Kidney (tissue), 14 donors: Measurements from ENCODE around the gene AMPD3. TPM values are rescaled to one million over a fixed set of nuclear protein-coding genes. Genes with fewer than 3 reads are reported as not detected.

Experiments
- DNase-seq, 5 donors: peaks; one replicate each; pipeline ENCODE4 v3.0.0-alpha.2; 2013 to 2020
- FAIRE-seq: peaks from 2 replicates; lab custom pipeline; 2012; peaks lifted over from hg19 to GRCh38; lab: Jason Lieb, UNC
- H3K27ac ChIP-seq, 2 donors: one replicate each; pipeline ENCODE4 v1.7.0; 2013; ENCODE audit warnings: low read depth in 2 of 2, low read length in 2 of 2, inconsistent platforms in 1 of 2
- H3K27me3 ChIP-seq: one replicate; pipeline ENCODE4 v1.7.1; 2013; ENCODE audit warnings: low read length, inconsistent platforms; ENCODE audit not compliant: control insufficient read depth, insufficient read depth
- H3K36me3 ChIP-seq, 3 donors: one replicate each; pipeline versions ENCODE4 v1.7.0 to v1.7.1; 2013; ENCODE audit warnings: low read length in 3 of 3, control low read depth in 1 of 3, inconsistent platforms in 1 of 3; ENCODE audit not compliant: insufficient read depth in 3 of 3, control insufficient read depth in 2 of 3
- H3K4me1 ChIP-seq, 3 donors: one replicate each; pipeline versions ENCODE4 v1.7.0 to v1.7.1; 2013; ENCODE audit warnings: low read length in 3 of 3, inconsistent platforms in 1 of 3, low read depth in 1 of 3; ENCODE audit not compliant: control insufficient read depth in 2 of 3, insufficient read depth in 2 of 3
- H3K4me3 ChIP-seq, 3 donors: one replicate each; pipeline versions ENCODE4 v1.7.0 to v1.8.1; 2013; ENCODE audit warnings: low read length in 3 of 3, control low read depth in 1 of 3, inconsistent platforms in 1 of 3
- H3K9ac ChIP-seq, 3 donors: one replicate each; pipeline versions ENCODE4 v1.7.0 to v1.7.1; 2013; ENCODE audit warnings: low read length in 3 of 3, control low read depth in 1 of 3, inconsistent platforms in 1 of 3
- H3K9me3 ChIP-seq, 3 donors: one replicate each; pipeline versions ENCODE4 v1.7.0 to v1.7.1; 2013; ENCODE audit warnings: low read length in 3 of 3, control low read depth in 1 of 3, inconsistent platforms in 1 of 3; ENCODE audit not compliant: control insufficient read depth in 2 of 3, insufficient read depth in 1 of 3
- intact Hi-C: fragments of 100-400 bp; cut with DNase I; formaldehyde crosslinking; loops from one replicate; pipeline ENCODE4 v1.11.1; 2022
- polyA plus RNA-seq: library from polyadenylated mRNA; stranded (reverse); fragments of 350-450 nt; fragmentation: Illumina TruSeq; extraction: RNeasy Lipid Tissue Mini Kit (QIAGEN cat#74804); gene quantifications from one replicate; pipeline ENCODE4 v1.2.3, GENCODE V29; 2014; ENCODE audit warnings: low read depth, low replicate concordance; ENCODE audit not compliant: insufficient read depth
- total RNA-seq: library from RNA; stranded (reverse); fragmentation: NEBNext Ultra II Directional; extraction: Animal tissue kit (Norgen Biotek cat#: 25700); gene quantifications from one replicate; pipeline ENCODE4 v1.2.1, GENCODE V29; 2021
- TF ChIP-seq, protein P1 (sequence below): IDR thresholded peaks from 3 replicates; pipeline ENCODE4 v1.5.1; 2012; ENCODE audit warnings: mild to moderate bottlenecking, moderate library complexity, borderline replicate concordance; ENCODE audit not compliant: insufficient read depth; ENCODE audit errors: extremely low read depth
- donor health status: control.
- donor health status: control.
- donor health status: control.
- donor health status: control.
- donor health status: control.
- donor health status: DM: yes; HTN: yes; CAD: no.
- donor health status: Normal renal cell carcinoma (clear cell type).

The AMPD3 gene
- total and polyA plus RNA-seq, 2 donors from 2014 or later: 8.4 to 16.5 TPM

DNA sequence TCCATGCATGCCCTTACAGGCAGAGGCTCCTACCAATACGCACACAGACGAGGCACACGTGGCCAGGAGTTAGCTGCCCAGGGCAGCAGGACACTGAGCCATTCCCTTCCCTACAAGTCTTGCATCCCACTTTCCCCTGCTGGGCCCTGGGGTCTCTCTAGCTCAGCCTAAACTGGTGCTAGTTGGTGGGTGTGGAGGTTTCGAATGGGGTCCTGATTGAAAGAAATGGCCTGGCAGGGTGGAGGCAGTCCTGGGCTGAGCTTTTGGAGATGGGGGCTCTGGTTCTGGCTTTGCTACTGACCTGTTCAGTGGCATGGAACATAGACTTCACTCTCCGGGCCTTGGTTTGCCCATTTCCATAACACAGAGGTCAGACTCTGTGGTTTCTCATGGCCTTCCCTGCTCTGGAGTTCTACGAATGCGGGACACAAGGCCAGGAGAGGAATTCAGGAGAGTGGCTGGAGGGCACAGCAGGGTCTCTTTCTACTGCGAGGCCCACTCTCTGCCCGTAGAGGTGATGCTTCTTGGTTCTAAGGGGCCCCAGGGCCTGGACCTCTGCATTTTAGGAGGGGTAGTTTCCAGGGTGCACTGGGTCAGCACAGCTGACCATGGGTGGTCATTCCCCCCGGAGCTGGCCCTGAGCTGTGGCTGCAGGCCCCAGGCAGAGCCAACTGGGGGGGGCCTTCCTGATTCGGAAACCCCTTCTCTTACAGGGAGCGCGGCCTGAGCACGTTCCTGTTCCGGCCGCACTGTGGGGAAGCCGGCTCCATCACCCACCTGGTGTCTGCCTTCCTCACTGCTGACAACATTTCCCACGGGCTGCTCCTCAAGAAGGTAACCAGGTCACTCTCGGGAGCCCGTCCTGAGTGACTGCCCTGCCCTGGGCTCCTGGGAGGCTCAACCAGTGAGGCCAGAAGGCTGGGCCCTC is 46.0 kb downstream of the AMPD3 start:
- peaks cover 0 to 2% (median 0%) of the 10 kb centered on the region in 3 donors for H3K4me1 ChIP-seq
- no peak overlapping the region for H3K9ac ChIP-seq
- peaks cover 0 to 11% (median 9%) of the 10 kb centered on the region in 3 donors for H3K36me3 ChIP-seq
- TF ChIP-seq, protein P1, sequence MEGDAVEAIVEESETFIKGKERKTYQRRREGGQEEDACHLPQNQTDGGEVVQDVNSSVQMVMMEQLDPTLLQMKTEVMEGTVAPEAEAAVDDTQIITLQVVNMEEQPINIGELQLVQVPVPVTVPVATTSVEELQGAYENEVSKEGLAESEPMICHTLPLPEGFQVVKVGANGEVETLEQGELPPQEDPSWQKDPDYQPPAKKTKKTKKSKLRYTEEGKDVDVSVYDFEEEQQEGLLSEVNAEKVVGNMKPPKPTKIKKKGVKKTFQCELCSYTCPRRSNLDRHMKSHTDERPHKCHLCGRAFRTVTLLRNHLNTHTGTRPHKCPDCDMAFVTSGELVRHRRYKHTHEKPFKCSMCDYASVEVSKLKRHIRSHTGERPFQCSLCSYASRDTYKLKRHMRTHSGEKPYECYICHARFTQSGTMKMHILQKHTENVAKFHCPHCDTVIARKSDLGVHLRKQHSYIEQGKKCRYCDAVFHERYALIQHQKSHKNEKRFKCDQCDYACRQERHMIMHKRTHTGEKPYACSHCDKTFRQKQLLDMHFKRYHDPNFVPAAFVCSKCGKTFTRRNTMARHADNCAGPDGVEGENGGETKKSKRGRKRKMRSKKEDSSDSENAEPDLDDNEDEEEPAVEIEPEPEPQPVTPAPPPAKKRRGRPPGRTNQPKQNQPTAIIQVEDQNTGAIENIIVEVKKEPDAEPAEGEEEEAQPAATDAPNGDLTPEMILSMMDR: no peak
- intact Hi-C loops: no loop called here
- H3K9me3 ChIP-seq: no peaks in the 10 kb centered on the region
- no peak overlapping the region for H3K27ac ChIP-seq
- peak in 1 of 5 donors; percentile 46 for DNase-seq
- FAIRE-seq: no peak
- no peaks in the 10 kb centered on the region for H3K27me3 ChIP-seq
- H3K4me3 ChIP-seq: no peak overlapping the region

DNA sequence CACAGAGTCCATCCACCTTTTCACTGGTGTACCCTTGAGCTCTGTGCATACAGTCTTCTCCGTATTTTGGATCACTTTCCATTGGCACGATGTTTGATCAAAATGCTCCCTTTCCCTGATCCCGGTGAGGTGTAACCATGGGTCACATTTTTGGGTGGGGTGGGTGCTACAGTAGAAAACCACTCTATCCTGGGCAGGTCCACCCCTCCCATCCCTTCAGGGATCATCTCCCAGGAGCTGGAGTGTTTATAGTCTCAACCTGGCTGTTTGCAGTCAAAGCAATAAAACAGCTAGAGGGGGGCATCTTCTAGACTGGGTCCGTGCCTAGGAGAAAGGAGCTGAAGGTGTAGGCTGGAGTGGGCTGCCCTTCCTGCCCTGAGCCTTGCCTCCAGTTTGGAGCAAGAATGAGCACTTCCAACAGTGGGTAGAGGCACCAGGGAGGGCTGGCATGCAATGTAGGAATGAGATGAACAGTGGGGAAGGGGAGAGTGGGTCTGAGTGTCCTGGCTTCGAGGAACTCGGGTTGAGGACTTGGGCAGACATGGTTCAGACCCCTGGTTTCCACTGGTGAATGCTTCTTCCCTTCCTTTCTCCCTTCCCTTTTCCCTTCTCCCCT is 47.1 kb downstream of the AMPD3 start:
- TF ChIP-seq, protein P1: no peak
- H3K36me3 ChIP-seq: peaks cover 0 to 11% (median 9%) of the 10 kb centered on the region in 3 donors
- intact Hi-C loops: no loop called here
- FAIRE-seq (no peak), DNase-seq (no peak)
- no peaks in the 10 kb centered on the region for H3K27me3 ChIP-seq
- H3K4me3 ChIP-seq: no peak overlapping the region
- no peaks in the 10 kb centered on the region for H3K9me3 ChIP-seq
- no peak overlapping the region for H3K9ac ChIP-seq
- H3K27ac ChIP-seq: no peak overlapping the region
- peaks cover 0 to 2% (median 0%) of the 10 kb centered on the region in 3 donors for H3K4me1 ChIP-seq

DNA sequence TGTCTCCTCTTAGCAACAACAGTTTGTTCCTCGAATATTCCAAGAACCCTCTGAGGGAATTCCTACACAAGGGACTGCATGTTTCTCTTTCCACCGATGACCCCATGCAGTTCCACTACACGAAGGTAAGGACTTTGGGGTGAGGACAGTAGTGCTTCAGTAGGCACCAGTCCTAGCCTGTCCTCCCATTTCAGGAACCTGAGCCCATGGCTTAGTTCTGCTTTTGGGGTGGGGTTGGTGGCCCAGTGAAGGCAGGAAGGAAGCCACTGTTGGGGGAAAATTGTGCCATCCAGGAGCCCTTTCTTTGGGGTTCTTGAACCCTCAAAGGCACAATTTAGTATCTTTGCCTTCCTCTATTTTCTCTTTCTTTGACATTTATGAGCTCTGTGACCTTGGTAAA is 47.7 kb downstream of the AMPD3 start:
- FAIRE-seq: no peak
- H3K27ac ChIP-seq: no peak overlapping the region
- H3K9me3 ChIP-seq: no peaks in the 10 kb centered on the region
- H3K9ac ChIP-seq: no peak overlapping the region
- TF ChIP-seq, protein P1: no peak
- H3K27me3 ChIP-seq: no peaks in the 10 kb centered on the region
- no peak for DNase-seq
- peaks cover 0 to 2% (median 0%) of the 10 kb centered on the region in 3 donors for H3K4me1 ChIP-seq
- no peak overlapping the region for H3K4me3 ChIP-seq
- peaks cover 0 to 11% (median 9%) of the 10 kb centered on the region in 3 donors for H3K36me3 ChIP-seq
- intact Hi-C loops: no loop called here
